GM18873 (cell line): ENCODE measurements around the gene BIRC6.
"Not testable (repeated sequence)": the region's sequence is repeated elsewhere in the genome, so short reads cannot be mapped to it uniquely, and the experiment has no call there.

Experiments
- ATAC-seq: cut with Tn5 transposase; IDR thresholded peaks from one replicate; pipeline ENCODE4 v1.9.1; 2021; ENCODE audit warnings: mild to moderate bottlenecking, moderate library complexity, moderate number of reproducible peaks; ENCODE audit not compliant: unreplicated experiment, low FRiP score

Gene BIRC6, protein sequence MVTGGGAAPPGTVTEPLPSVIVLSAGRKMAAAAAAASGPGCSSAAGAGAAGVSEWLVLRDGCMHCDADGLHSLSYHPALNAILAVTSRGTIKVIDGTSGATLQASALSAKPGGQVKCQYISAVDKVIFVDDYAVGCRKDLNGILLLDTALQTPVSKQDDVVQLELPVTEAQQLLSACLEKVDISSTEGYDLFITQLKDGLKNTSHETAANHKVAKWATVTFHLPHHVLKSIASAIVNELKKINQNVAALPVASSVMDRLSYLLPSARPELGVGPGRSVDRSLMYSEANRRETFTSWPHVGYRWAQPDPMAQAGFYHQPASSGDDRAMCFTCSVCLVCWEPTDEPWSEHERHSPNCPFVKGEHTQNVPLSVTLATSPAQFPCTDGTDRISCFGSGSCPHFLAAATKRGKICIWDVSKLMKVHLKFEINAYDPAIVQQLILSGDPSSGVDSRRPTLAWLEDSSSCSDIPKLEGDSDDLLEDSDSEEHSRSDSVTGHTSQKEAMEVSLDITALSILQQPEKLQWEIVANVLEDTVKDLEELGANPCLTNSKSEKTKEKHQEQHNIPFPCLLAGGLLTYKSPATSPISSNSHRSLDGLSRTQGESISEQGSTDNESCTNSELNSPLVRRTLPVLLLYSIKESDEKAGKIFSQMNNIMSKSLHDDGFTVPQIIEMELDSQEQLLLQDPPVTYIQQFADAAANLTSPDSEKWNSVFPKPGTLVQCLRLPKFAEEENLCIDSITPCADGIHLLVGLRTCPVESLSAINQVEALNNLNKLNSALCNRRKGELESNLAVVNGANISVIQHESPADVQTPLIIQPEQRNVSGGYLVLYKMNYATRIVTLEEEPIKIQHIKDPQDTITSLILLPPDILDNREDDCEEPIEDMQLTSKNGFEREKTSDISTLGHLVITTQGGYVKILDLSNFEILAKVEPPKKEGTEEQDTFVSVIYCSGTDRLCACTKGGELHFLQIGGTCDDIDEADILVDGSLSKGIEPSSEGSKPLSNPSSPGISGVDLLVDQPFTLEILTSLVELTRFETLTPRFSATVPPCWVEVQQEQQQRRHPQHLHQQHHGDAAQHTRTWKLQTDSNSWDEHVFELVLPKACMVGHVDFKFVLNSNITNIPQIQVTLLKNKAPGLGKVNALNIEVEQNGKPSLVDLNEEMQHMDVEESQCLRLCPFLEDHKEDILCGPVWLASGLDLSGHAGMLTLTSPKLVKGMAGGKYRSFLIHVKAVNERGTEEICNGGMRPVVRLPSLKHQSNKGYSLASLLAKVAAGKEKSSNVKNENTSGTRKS (N-terminal part only)

DNA sequence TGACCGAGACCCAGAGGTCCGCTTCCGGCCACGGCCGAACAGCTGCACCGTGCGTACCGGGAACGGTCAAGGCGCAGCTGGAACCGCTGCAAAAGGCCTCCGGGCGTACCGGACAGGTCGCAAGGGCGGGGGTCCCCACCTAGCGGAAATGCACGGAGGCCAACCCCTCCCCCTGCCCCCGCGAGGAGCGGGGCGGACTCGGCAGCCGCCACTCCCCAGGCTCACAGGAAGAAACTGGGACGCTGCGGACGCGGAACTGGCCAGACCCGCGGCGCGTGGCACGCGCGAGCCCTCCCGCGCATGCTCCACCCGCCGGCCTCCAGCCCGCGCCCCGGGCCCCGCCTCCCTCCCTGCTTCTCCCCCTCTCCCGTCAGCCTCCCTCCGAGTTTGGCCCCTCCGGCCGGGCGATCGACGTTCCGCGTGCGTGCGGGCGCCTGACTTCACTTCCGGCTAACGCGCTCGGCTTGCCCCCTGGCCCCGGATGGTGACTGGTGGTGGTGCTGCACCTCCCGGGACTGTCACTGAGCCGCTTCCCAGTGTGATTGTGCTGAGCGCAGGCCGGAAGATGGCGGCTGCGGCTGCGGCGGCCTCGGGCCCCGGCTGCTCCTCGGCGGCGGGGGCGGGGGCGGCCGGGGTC lies at the start of gene BIRC6:
BIRC6 (plus strand) TSS at position 343 of the 637 bp plus-strand sequence; CDS start at position 482, 139 bp downstream.
- peak; percentile 70 for ATAC-seq

DNA sequence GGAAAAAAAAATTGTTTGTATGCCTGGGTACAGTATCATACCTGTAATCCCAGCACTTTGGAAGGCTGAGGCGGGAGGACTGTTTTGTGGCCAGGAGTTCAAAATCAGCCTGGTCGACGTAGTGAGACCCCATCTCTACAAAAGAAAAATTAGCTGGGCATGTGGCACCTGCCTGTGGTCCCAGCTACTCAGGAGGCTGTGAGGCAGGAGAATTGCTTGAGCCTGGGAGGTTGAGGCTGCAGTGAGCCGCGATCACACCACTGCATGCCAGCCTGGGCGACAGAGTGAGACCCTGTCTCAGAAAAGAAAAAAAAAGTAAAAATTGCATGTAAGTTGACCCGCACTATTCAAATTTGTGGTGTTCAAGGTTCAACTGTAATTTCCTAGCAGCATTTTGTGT lies 46.2 kb upstream of the BIRC6 start:
- no peak for ATAC-seq

DNA sequence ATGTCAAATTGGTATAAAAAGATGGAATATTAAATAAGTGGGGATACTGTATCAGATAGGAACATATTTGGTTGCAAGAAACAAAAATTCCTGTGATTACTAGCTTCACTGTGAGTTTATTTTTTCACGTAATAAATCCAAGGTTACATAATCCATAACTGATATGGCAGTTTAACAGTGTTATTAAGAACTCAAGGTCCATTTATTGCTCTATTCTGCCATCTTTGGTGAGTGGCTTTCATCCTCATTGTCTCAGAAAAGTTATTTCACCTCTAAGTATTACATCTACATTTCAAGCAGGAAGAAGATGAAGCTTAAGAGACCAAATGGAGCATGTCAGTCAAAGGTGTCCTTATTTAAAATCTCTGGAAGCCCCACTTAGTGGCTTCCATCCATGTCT lies 41.9 kb upstream of the BIRC6 start:
- ATAC-seq = no peak

DNA sequence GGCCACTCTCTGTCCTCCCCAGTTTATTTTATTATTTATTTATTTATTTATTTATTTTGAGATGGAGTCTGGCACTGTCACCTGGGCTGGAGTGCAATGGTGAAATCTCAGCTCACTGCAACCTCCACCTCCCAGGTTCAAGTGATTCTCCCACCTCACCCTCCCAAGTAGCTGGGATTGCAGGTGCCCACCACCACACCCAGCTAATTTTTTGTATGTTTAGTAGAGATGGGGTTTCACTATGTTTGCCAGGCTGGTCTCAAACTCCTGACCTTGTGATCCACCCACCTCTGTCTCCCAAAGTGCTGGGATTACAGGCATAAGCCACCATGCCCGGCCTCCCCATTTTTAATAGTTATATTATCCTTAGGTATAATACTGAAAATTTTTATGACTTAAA lies 28.1 kb upstream of the BIRC6 start:
- ATAC-seq = not testable (repeated sequence)

DNA sequence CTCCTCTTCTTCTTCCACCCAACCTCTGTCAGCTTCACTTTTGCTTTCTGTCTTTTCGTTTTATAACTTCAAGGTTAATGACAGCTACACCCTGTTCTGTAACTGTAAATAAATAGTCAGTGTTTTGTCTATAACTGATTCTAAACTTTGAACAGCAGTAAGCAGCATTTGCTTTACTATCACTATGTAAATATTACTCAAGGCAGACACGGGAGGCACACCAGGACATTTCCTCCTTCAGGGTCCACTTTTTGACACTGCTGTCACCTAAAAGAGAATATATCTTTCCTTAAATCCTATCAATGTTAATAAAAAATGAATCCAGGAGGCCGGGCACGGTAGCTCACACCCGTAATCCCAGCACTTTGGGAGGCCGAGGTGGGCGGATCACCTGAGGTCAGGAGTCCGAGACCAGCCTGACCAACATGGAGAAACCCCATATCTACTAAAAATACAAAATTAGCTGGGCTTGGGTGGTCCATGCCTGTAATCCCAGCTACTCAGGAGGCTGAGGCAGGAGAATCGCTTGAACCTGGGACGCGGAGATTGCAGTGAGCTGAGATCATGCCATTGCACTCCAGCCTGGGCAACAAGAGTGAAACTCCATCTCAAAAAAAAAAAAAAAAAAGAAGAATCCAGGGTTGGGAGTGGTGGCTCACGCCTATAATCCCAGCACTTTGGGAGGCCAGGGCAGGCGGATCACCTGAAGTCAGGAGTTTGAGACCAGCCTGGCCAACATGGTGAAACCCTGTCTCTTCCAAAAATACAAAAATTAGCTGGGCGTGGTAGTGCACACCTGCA lies 27.4 kb upstream of the BIRC6 start:
- ATAC-seq = not testable (repeated sequence)

DNA sequence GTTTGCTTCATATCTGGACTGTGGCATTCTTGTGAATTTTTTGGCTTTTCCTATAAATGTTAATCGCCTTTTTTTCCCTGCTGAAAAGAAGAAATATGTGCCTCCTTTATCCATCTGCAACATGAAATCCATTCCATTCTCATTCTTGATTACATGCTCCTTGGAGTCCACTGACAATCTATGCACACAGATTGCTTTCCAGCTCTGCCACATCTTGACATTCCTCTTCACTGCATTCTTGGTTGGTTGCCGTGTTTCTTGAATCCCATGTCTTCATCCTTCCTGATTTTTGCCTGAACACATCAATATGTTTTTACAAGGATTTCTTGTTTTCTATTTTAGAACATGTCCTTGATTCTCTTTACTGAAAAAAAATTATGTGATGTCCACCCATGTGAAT lies 26.7 kb upstream of the BIRC6 start:
- ATAC-seq = no peak

DNA sequence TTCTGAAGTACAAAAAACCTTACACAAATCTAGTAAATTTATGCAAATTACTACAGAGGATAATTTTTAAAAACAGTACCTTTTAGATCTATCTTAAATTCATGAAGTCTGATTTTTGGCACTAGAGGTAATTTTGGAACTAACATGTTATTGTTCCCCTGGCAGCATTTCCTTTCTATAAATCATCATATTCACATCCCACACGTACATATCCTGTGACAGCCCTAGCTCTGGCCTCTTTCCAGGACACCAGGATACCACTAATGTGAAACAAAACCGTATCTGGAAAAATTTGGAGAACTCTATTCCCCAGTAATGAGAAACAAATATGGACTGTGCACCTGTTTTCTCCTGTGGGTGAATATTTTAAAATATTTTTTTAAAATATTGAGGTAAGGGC lies 14.0 kb upstream of the BIRC6 start:
- no peak for ATAC-seq

DNA sequence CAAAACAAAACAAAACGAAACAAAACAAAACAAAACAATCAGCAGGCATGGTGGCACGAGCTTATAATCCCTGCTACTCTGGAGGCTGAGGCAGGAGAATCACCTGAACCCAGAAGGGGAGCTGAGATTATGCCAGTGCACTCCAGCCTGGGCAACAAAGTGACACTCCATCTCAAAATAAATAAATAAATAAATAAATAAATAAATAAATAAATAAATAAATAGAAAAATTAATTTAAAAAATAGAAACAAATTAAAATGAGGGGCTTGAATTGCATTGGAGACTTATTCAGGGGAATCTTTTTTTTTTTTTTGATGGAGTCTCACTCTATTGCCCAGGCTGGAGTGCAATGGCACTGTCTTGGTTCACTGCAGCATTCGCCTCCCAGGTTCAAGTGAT lies 6.0 kb upstream of the BIRC6 start:
- ATAC-seq = not testable (repeated sequence)

DNA sequence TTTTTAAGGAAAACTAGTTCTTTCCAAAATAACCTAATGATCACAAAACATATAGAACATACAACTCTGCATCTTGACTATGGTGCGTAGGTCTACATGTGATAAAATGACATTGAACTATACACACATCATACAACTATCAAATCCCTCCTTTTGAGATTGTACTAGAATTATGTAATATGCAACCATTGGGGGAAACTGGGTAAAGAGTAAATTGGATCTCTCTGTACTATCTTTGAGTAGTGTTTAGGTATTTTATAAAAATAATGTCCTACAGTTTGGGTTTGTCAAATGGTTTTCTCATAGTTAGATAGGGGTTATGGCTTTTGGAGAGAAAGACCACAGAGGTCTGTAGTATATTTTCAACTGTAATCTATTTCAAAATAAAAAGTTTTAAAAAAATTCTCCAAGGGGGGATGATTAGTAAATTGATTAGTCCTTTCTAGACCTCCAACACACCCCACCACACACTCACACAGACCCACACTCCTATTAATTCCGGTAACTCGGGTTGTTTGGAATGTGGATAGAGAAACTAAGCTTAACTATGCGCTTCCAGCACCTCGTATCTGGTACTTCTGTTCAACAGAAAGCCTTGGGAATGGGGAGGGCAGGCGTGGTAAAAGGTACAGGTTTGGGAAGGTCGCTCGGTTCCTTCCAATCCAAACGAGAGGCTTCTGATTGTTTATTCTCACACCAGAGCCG lies 695 bp upstream of the BIRC6 start:
- ATAC-seq = no peak

DNA sequence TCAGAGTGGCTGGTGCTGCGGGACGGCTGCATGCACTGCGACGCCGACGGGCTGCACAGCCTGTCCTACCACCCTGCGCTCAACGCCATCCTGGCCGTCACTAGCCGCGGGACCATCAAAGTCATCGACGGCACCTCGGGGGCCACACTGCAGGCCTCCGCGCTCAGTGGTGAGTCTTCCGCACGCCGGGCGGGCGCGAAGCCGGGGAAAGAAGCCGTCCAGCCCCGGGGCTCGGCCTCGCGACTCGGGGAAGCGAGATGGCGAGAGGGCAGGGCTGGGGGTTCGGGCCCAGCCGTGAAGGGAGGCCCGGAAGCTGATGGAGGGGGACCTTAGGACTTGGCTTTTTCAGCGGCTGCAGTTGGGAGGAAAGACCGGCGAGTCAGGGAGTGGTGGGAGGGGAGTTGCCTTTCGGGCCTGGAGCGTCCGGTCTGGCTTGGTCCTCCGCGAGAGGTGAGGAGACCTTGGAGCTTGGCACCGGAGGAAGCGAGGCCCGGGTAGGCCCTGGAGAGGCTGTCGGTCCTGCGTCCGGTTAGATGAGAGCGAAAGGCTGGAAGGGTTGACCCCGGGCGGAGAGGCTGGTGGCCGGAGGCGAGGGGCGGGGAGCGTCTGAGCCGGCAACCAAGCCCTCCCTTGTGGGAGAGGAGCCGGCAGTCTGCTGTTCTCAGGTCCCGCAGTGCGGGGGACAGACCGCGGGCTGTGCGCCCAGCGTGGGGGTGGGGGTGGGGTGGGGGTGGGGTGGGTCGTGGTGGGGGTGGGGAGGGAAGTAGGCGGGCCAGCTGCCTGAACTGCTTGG lies 691 bp downstream of the BIRC6 start:
- no peak for ATAC-seq

DNA sequence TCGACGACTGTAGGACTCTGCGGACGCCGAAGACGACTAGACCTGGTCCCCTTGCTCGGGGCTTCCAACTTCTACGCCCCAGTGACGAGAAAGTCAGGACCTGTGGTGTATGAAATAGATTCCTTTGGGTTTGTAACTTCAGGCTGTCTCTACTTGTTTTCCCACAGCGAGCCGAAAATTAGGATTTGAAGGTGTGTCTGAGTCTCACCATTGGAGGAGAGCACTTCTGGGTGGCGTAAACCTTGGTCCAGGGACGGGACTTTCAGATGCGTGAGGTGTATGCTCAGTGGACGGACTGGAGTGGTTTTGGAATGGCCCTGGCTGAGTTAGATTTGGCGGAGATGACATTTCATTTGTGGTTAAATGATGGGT lies 1.3 kb downstream of the BIRC6 start:
- ATAC-seq = no peak

DNA sequence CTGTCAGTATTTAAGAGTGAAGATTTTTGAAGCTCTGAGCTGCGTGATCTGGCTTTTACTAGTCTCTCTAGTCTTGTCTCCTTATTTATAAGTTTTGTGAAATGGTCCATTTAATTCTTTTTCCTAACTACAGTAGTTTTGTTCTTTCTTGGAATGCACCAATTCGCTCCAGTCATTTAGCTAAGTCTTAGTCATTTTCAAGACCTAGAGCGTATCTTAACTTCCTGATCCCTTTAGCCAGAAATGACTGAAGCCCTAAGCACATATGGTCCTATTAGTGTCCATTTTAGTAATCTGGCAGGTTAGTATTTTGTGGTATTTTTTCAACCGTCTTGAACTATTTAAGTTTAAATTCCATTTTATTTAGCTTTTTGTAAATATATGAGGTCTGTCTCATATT lies 3.6 kb downstream of the BIRC6 start:
- no peak for ATAC-seq

DNA sequence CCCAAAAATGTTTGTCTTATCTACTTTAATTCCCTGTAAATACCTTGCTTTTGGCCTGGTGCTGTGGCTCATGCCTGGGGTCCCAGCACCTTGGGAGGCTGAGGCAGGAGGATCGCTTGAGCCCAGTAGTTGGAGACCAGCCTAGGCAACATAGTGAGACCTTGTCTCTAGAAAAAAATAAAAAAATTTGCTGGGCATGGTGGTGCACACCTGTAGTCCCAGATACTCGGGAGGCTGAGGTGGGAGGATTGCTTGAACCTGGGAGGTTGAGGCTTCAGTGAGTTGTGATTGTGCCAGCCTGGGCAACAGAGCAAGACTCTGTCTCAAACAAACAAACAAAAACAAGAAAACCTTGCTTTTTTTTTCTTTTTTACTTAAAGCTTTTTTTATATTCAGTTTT lies 6.2 kb downstream of the BIRC6 start:
- not testable (repeated sequence) for ATAC-seq

DNA sequence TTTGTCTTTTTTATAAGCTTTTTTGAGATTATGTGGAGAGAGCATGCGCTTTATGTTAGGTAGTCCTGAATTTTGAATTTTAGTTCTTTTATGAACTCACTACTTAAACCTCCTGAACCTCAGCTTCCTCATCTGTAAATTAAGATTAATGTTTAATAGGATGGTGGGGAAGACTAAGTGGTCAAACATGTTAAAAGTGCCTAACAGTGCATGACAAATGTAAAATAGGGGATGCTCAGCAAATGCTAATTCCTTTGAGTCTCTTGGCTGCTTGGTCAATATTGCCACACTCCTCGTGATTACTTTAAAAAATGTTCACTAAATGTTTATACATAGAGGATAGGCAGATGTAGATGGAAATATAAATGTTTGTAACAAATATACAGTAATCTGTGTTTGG lies 6.8 kb downstream of the BIRC6 start:
- no peak for ATAC-seq

DNA sequence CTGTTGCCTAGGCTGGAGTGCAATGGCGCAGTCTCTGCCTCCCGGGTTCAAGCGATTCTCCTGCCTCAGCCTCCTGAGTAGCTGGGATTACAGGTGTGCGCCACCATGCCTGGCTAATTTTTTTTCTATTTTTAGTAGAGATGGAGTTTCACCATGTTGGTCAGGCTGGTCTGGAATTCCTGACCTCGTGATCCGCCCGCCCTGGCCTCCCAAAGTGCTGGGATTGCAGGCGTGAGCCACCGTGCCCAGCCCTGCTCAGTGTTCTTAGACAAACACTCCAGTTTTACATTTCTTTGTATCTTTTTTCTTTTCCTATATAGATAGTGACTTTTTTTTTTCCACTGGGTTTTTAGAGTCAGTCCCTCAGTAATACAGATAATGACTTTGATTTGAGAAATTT lies 7.5 kb downstream of the BIRC6 start:
- not testable (repeated sequence) for ATAC-seq

DNA sequence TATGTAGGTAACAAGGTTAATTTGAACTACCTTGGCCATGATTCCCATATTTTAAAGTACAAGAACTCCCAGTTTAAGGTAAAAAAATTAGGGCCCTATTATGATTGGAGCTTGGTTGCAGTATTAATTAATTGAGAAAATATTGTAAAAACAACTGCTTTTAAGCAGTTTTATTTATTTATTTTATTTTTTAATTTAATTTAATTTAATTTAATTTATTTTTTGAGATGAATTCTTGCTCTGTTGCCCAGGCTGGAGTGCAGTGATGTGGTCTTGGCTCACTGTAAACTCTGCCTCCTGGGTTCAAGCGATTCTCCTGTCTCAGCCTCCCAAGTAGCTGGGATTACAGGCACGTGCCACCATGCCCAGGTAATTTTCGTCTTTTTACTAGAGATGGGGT lies 8.9 kb downstream of the BIRC6 start:
- ATAC-seq = not testable (repeated sequence)

DNA sequence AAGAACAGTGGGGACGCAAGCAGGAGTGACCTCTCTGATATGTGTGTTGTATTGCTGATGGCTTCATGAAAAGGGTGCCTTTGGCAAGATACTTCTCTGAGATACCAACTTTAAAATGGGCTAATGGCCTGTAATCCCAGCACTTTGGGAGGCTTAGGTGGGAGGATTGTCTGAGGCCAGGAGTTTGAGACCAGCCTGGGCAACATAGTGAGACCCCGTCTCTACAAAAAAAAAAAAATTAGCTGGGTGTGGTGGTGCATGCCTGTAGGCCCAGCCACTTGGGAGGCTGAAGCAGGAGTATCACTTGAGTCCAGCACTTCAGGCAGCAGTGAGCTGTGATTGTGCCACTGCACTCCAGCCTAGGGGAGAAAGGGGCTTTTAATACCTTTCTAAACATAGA lies 9.8 kb downstream of the BIRC6 start:
- no peak for ATAC-seq

DNA sequence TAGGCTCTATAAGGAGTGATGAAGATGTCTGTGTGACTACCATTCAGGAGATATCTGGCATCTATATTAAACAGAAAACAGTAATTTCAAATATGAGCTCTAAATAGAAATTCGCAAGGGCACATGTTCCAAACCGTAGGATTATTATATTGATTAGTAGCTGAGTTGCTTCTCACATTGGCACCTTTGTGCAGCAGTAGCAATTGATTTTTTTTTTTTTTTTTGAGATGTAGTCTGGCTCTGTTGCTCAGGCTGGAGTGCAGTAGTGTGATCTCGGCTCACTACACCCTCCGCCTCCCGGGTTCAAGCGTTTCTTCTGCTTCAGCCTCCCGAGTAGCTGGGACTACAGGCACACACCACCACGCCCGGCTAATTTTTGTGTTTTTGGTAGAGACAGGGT lies 12.4 kb downstream of the BIRC6 start:
- no peak for ATAC-seq
